ENCODE data around the gene PELO.

The PELO gene

DNA sequence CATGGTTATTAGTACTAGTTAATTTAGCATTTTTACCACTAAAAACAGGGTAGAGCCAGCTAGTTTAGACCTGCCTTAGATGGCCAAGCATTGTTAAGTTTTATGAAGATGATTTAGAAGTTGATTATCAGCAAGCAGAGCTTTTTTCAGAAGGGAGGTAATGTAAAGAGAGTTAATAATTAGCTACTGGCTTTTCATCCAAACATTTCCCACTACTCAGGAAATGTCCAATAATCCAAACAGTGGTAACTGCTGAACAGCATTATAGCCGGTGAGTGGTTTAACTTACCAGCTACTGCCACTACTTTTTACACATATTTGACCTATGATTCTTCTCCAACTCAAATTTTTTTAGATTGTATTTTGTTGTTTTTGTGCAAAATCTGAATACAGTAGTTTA, 1.7 kb downstream of the PELO start:
- H3K9ac ChIP-seq (ENCODE audit: insufficient read length), result no peak overlapping the region
- H3K27ac ChIP-seq, result no peak overlapping the region
- H3K9me3 ChIP-seq (ENCODE audit: low read depth, low read length), result no peaks in the 10 kb centered on the region
- TF ChIP-seq POLR2AphosphoS5 (IDR thresholded peaks at IDR 0.05; ENCODE audit: borderline replicate concordance, low read depth, low read length), result no peak
- no peak overlapping the region for H3K4me3 ChIP-seq
- no peak for DNase-seq (ENCODE audit: low read depth, low spot score)
- H3K36me3 ChIP-seq (ENCODE audit: insufficient read depth, low read length), result no peaks in the 10 kb centered on the region

DNA sequence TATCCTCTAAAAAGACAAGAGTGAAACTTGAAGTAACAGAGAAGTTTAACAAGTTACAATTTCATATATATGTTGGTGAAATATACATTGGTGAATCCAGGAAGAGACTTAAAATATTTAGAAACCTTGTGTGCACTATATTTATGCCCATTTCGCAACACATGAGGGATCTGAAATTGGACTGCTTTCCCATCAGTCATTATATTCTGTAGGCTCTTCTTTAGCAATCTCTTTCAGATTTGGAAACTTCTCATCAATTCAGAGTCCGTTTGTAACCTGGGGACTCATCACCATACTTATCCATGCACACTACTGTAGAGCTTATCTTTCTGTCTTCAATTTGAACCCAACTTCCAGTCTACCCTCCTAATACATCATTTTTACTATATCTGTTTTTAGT, 2.1 kb downstream of the PELO start:
- TF ChIP-seq FOXP2 (optimal IDR thresholded peaks at IDR 0.05; ENCODE audit: control extremely low read depth, extremely low read length, insufficient read depth) (no peak), POLR2AphosphoS5 (IDR thresholded peaks at IDR 0.05; ENCODE audit: borderline replicate concordance, low read depth, low read length) (no peak), EZH2 (IDR thresholded peaks at IDR 0.05) (no peak)

DNA sequence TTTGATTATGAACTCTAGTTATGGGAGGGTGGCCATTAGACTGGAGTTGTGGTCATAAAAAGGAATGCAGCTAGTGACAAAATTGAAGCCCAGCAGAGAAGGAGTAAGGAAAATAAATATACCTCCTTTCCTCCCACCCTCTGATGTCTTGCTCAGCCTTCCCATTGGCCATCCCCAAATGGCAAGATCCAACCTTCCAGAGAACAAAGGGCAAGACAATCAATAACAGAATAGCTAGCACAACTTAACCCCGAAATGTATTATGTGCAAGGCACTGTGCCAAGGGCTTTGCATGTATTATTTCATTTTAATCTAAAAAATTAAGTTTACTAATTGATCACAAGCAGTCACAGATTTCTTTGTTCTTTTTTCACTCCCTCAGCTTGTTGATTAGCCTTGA, 3.6 kb downstream of the PELO start:
- Histone ChIP-seq H3K4me3 (no peak overlapping the region), H3K9me3 (ENCODE audit: low read depth, low read length) (no peaks in the 10 kb centered on the region), H3K27ac (no peak overlapping the region), H3K36me3 (ENCODE audit: insufficient read depth, low read length) (no peaks in the 10 kb centered on the region), H3K9ac (ENCODE audit: insufficient read length) (no peak overlapping the region)
- no peak for DNase-seq (ENCODE audit: low read depth, low spot score)
- TF ChIP-seq POLR2AphosphoS5 (IDR thresholded peaks at IDR 0.05; ENCODE audit: borderline replicate concordance, low read depth, low read length) (no peak), EZH2 (IDR thresholded peaks at IDR 0.05) (no peak), FOXP2 (optimal IDR thresholded peaks at IDR 0.05; ENCODE audit: control extremely low read depth, extremely low read length, insufficient read depth) (no peak)

More for the DNA sequence above, 2.1 kb downstream of the PELO start:
- Histone ChIP-seq H3K36me3 (ENCODE audit: insufficient read depth, low read length) (no peaks in the 10 kb centered on the region), H3K9me3 (ENCODE audit: low read depth, low read length) (no peaks in the 10 kb centered on the region), H3K9ac (ENCODE audit: insufficient read length) (no peak overlapping the region), H3K4me3 (no peak overlapping the region), H3K27ac (no peak overlapping the region)
- no peak for DNase-seq (ENCODE audit: low read depth, low spot score)

DNA sequence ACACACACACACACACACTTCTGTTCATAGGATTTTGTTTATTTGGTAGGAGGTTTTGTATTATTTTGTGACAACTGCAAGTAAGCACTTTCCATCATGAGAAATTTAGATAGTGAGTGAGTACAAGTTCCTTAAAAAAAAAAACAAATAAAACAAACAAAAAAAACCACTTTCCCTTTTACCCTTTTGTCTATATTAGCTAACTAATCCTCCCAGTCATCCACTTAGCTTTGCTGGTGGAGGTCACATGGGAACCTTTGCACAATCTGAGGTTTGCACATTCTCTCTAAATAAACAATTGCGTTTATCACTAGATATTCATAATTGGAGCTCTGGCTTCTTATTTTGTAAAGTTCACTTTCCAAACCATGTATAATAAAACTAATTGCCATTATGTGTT, 6.8 kb downstream of the PELO start:
- no peaks in the 10 kb centered on the region for H3K9me3 ChIP-seq (ENCODE audit: low read depth, low read length)
- H3K27ac ChIP-seq, result no peak overlapping the region
- H3K36me3 ChIP-seq (ENCODE audit: insufficient read depth, low read length), result no peaks in the 10 kb centered on the region
- no peak for DNase-seq (ENCODE audit: low read depth, low spot score)
- TF ChIP-seq EZH2 (IDR thresholded peaks at IDR 0.05), result no peak
- TF ChIP-seq POLR2AphosphoS5 (IDR thresholded peaks at IDR 0.05; ENCODE audit: borderline replicate concordance, low read depth, low read length), result no peak
- no peak for TF ChIP-seq FOXP2 (optimal IDR thresholded peaks at IDR 0.05; ENCODE audit: control extremely low read depth, extremely low read length, insufficient read depth)
- no peak overlapping the region for H3K4me3 ChIP-seq
- H3K9ac ChIP-seq (ENCODE audit: insufficient read length), result no peak overlapping the region

DNA sequence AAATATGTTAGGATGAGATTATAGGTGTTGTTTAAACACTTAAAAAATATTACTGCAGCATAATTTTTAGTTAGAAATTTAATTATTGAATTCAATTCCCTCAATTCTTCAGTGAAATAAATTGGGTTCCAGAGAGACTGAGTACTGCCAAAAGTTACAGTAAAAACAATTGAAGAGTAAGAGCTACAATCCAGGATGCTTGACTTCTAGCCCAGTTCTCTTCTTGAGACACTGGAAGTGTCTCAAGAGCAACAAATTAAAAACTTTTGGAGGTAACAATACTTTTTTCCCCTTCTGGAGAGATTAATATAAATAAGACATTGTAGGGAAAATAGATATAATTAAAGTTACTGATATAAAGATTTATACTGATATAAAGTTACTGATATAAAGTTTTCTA, 8.3 kb downstream of the PELO start:
- Histone ChIP-seq H3K9me3 (ENCODE audit: low read depth, low read length) (no peaks in the 10 kb centered on the region), H3K9ac (ENCODE audit: insufficient read length) (no peak overlapping the region), H3K4me3 (no peak overlapping the region), H3K27ac (no peak overlapping the region), H3K36me3 (ENCODE audit: insufficient read depth, low read length) (no peaks in the 10 kb centered on the region)
- no peak for DNase-seq (ENCODE audit: low read depth, low spot score)
- no peak for TF ChIP-seq POLR2AphosphoS5 (IDR thresholded peaks at IDR 0.05; ENCODE audit: borderline replicate concordance, low read depth, low read length)
- TF ChIP-seq FOXP2 (optimal IDR thresholded peaks at IDR 0.05; ENCODE audit: control extremely low read depth, extremely low read length, insufficient read depth), result no peak
- no peak for TF ChIP-seq EZH2 (IDR thresholded peaks at IDR 0.05)

DNA sequence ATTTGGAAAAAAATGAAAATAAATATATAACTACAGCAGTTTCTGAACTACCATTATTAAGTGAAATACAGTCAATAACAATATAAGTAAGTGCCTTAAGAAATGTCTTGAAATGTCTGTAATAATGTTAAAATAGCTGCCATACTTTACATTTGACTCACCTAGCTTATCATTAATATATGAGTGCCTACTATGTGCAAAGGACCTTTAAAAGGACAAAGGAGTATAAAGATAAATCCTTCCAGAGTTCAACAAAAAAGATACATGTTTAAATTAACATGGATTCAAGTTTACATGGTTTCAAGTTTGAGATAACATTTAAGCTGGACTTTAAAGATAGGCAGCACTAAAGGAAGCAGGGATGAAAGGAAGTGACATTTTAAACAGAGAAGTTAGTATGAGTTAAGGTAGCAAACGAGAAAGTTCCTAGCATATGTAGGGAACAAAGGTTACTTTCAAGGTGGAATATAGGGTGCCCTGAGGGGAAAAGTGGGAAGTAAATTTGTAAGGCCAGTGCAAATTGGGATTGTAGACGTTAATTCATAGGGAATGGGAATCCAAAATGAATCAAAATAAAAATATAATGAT, 8.9 kb downstream of the PELO start:
- no peak overlapping the region for H3K4me3 ChIP-seq
- no peak for TF ChIP-seq POLR2AphosphoS5 (IDR thresholded peaks at IDR 0.05; ENCODE audit: borderline replicate concordance, low read depth, low read length)
- TF ChIP-seq EZH2 (IDR thresholded peaks at IDR 0.05), result no peak
- TF ChIP-seq FOXP2 (optimal IDR thresholded peaks at IDR 0.05; ENCODE audit: control extremely low read depth, extremely low read length, insufficient read depth), result no peak
- peaks cover 3% of the 10 kb centered on the region for H3K36me3 ChIP-seq (ENCODE audit: insufficient read depth, low read length)
- no peak for DNase-seq (ENCODE audit: low read depth, low spot score)
- no peak overlapping the region for H3K27ac ChIP-seq
- no peaks in the 10 kb centered on the region for H3K9me3 ChIP-seq (ENCODE audit: low read depth, low read length)
- no peak overlapping the region for H3K9ac ChIP-seq (ENCODE audit: insufficient read length)

DNA sequence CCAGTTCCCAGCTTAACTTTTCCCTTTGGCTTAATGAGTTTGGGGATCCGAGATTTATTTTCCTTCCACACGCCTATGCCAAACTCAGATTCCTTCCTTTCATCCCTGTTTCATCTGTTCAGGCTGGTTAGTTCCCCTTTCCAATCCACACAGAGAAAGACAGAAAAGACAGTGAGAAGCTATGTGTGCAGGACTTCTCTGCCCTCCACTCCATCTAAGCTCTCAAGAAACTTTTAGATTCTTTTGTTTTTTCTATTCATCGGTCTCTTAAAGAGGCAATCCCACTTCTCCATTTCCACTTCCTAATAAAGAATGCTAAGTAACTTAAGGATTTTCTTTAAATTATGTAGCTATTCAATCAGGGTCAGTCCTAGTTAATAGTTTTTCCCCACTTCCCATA, 11.2 kb downstream of the PELO start:
- TF ChIP-seq POLR2AphosphoS5 (IDR thresholded peaks at IDR 0.05; ENCODE audit: borderline replicate concordance, low read depth, low read length) (no peak), FOXP2 (optimal IDR thresholded peaks at IDR 0.05; ENCODE audit: control extremely low read depth, extremely low read length, insufficient read depth) (no peak), EZH2 (IDR thresholded peaks at IDR 0.05) (no peak)
- H3K9me3 ChIP-seq (ENCODE audit: low read depth, low read length), result no peaks in the 10 kb centered on the region
- DNase-seq (ENCODE audit: low read depth, low spot score), result no peak
- no peak overlapping the region for H3K27ac ChIP-seq
- H3K9ac ChIP-seq (ENCODE audit: insufficient read length), result peak overlapping the region; percentile 87
- peak overlapping the region; percentile 86 for H3K4me3 ChIP-seq
- H3K36me3 ChIP-seq (ENCODE audit: insufficient read depth, low read length), result peaks cover 17% of the 10 kb centered on the region

DNA sequence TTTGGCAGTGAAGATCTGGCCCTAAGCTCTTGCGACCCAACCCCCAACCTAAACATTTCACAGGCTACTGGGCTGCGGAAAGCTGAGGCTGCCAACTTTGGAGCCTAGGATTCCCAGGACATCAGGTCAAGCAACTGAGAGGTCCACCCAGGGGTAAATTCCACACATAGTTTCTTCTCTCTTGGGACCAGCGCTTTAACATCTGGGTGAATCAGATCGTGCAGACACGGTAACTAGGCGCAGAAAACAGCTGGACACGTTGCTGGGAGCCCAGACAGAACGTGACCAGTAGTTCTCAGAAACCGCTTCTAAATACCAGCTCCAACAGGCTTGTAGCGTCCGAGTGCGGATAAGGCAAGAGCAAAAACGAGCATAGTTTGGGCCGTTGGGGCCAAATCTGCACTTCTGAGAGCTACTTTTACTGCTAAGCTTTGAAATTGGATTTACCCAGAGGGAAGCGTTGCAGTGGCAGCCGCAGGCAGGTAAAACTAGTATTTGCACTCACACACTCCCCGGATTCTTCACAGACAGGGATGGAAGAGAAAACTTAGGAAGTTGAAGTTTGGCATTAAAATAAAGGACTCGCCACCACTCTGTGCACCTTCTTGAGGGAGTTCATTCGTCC, 11.8 kb downstream of the PELO start:
- DNase-seq (ENCODE audit: low read depth, low spot score), result no peak
- Histone ChIP-seq H3K27ac (no peak overlapping the region), H3K36me3 (ENCODE audit: insufficient read depth, low read length) (peaks cover 17% of the 10 kb centered on the region), H3K9me3 (ENCODE audit: low read depth, low read length) (no peaks in the 10 kb centered on the region), H3K9ac (ENCODE audit: insufficient read length) (peak overlapping the region; percentile 87), H3K4me3 (peak overlapping the region; percentile 86)
- TF ChIP-seq POLR2AphosphoS5 (IDR thresholded peaks at IDR 0.05; ENCODE audit: borderline replicate concordance, low read depth, low read length), result no peak
- TF ChIP-seq EZH2 (IDR thresholded peaks at IDR 0.05), result no peak
- TF ChIP-seq FOXP2 (optimal IDR thresholded peaks at IDR 0.05; ENCODE audit: control extremely low read depth, extremely low read length, insufficient read depth), result no peak

DNA sequence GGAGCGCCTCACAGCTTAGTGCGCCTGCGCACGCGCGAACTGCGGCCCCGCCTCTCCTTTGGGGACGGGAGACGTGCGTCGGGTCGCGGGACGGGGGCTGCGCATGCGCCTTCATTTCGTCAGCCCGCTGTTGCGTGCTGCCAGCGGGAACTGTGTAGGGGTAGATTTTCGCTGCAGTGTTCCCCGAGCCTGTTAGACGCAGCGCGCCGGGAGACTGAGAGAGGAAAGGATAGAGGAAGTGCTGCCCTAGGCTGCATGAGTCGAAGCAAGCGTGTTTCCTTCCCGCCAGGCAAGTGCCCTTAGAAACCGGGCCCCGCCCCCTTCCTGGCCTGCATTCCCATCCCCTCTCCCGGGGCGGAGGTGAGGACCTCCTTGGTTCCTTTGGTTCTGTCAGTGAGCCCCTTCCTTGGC, 12.3 kb downstream of the PELO start:
- Histone ChIP-seq H3K36me3 (ENCODE audit: insufficient read depth, low read length) (peaks cover 17% of the 10 kb centered on the region), H3K9me3 (ENCODE audit: low read depth, low read length) (no peaks in the 10 kb centered on the region), H3K27ac (peak overlapping the region; percentile 72), H3K4me3 (peak overlapping the region; percentile 86), H3K9ac (ENCODE audit: insufficient read length) (peak overlapping the region; percentile 87)
- DNase-seq (ENCODE audit: low read depth, low spot score), result peak; percentile 76
- TF ChIP-seq FOXP2 (optimal IDR thresholded peaks at IDR 0.05; ENCODE audit: control extremely low read depth, extremely low read length, insufficient read depth) (no peak), POLR2AphosphoS5 (IDR thresholded peaks at IDR 0.05; ENCODE audit: borderline replicate concordance, low read depth, low read length) (peak; percentile 95)
